HG03175 (cell line): ENCODE data around the gene CFAP46.
"Not testable (repeated sequence)": the region's sequence is repeated elsewhere in the genome, so short reads cannot be mapped to it uniquely, and the experiment has no call there.

ENCODE experiments used
- ATAC-seq: cut with Tn5 transposase; IDR thresholded peaks from one replicate; pipeline ENCODE4 v1.9.1; 2021; ENCODE audit warnings: mild to moderate bottlenecking, moderate library complexity; ENCODE audit not compliant: unreplicated experiment

The CFAP46 gene

GRCh38 chr10:132846631-132847415, 95.5 kb downstream of the CFAP46 start:
- ATAC-seq: no peak

- no peak for ATAC-seq
These were observed 96.4 kb downstream of the CFAP46 start for GRCh38 chr10:132845780-132846595.

- no peak for ATAC-seq
These were observed 97.3 kb downstream of the CFAP46 start for GRCh38 chr10:132845041-132845551.

GRCh38 chr10:132844069-132844809, 98.1 kb downstream of the CFAP46 start:
- no peak for ATAC-seq

GRCh38 chr10:132843276-132843675, 99.1 kb downstream of the CFAP46 start:
- ATAC-seq: not testable (repeated sequence)

- no peak for ATAC-seq
These were observed 100.0 kb downstream of the CFAP46 start for GRCh38 chr10:132842397-132842796.

GRCh38 chr10:132841615-132841975, 100.8 kb downstream of the CFAP46 start:
- no peak for ATAC-seq

- no peak for ATAC-seq
These were observed 101.4 kb downstream of the CFAP46 start for GRCh38 chr10:132840698-132841614.

- ATAC-seq: no peak
These were observed 103.3 kb downstream of the CFAP46 start for GRCh38 chr10:132839061-132839460.

- no peak for ATAC-seq
These were observed 103.9 kb downstream of the CFAP46 start for GRCh38 chr10:132838346-132838970.

- ATAC-seq: no peak
These were observed 104.5 kb downstream of the CFAP46 start for GRCh38 chr10:132837905-132838304.

- ATAC-seq: no peak
These were observed 105.4 kb downstream of the CFAP46 start for GRCh38 chr10:132836832-132837540.

- no peak for ATAC-seq
These were observed 106.0 kb downstream of the CFAP46 start for GRCh38 chr10:132836248-132836831.

GRCh38 chr10:132835848-132836233, 106.5 kb downstream of the CFAP46 start:
- ATAC-seq: no peak

GRCh38 chr10:132834891-132835847, 107.2 kb downstream of the CFAP46 start:
- ATAC-seq: no peak

- no peak for ATAC-seq
These were observed 108.0 kb downstream of the CFAP46 start for GRCh38 chr10:132834311-132834761.

- ATAC-seq: no peak
These were observed 108.8 kb downstream of the CFAP46 start for GRCh38 chr10:132833421-132834111.
